ENCODE data around the gene PELI2. TPM values are rescaled to one million over a fixed set of nuclear protein-coding genes. Genes with fewer than 3 reads are reported as not detected.
A peak's percentile ranks its signal among the peaks of the same experiment; 100 is the strongest.

Gene PELI2
- total RNA-seq, 1 donor from 2014 or later: 32.2 TPM

DNA sequence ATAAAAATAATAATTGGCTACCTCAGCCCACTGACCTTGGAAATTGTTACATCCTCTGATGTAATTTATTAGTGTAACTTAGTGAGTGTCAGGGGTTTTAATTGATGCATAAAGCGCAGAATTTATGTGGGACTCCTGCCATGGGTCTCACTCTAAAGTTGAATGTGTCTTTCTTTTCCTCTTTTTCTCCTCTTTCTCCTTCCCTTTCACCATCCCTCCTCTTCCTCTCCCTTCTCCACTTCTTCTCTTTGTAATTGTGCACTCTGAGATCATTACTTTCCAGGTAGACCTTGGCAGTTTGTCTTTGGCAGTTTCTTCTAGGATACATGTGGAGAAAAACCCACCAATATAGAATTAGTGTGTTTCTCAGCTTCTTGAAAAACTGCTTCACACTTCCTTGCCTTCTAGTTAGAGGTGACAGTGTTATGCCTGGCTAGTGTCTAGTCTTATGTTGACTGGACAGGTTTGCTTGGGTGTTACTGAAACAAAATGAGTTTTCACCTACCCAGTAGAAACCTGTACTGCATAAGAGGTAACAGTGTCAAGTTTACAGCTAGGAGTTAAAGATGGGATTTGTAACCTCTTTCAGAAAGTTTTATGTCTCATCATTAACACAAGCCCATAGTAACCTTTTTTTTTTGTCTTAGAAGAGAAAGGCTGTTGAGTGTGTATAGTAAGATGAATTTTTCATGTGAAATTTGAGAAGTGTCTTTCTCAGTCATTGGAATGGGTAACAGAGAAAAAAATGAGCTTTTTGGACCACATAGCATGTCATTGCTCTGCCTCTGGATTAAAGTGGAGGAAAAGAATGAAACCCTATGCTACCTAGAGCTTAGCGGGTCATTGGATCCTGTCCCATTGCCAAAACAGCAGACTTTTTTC is 18.6 kb downstream of the PELI2 start:
- no peak for DNase-seq (ENCODE audit: low spot score, unreplicated experiment)
- no peaks in the 10 kb centered on the region for H3K9me3 Mint-ChIP-seq (ENCODE audit: low read depth)
- TF ChIP-seq, protein P1, sequence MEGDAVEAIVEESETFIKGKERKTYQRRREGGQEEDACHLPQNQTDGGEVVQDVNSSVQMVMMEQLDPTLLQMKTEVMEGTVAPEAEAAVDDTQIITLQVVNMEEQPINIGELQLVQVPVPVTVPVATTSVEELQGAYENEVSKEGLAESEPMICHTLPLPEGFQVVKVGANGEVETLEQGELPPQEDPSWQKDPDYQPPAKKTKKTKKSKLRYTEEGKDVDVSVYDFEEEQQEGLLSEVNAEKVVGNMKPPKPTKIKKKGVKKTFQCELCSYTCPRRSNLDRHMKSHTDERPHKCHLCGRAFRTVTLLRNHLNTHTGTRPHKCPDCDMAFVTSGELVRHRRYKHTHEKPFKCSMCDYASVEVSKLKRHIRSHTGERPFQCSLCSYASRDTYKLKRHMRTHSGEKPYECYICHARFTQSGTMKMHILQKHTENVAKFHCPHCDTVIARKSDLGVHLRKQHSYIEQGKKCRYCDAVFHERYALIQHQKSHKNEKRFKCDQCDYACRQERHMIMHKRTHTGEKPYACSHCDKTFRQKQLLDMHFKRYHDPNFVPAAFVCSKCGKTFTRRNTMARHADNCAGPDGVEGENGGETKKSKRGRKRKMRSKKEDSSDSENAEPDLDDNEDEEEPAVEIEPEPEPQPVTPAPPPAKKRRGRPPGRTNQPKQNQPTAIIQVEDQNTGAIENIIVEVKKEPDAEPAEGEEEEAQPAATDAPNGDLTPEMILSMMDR (IDR thresholded peaks at IDR 0.05; ENCODE audit: unreplicated experiment): no peak
- H3K4me3 Mint-ChIP-seq (ENCODE audit: low read depth): no peak overlapping the region
- peaks cover 36% of the 10 kb centered on the region for H3K4me1 Mint-ChIP-seq (ENCODE audit: low read depth)
- H3K27me3 Mint-ChIP-seq: no peaks in the 10 kb centered on the region
- no peak overlapping the region for H3K27ac Mint-ChIP-seq
- H3K36me3 Mint-ChIP-seq (ENCODE audit: insufficient read depth): no peaks in the 10 kb centered on the region

DNA sequence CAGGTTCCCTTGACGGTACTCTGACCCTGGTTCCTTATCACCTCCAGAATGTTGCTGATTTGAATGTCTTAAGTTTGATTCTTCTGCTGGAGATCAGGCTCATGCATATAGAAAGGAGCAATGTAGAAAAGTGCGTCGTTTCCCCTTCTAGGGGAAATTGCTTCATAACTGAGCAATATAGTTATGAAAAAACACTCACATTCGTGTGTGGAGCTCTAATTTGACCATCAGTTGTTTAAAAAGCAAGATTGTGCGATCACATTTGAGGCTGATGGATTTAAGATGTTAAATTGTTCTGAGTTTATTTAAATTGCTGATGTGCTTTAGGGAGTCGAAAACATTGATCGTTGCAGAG is 19.2 kb downstream of the PELI2 start:
- H3K9me3 Mint-ChIP-seq (ENCODE audit: low read depth): no peaks in the 10 kb centered on the region
- H3K4me3 Mint-ChIP-seq (ENCODE audit: low read depth): no peak overlapping the region
- no peaks in the 10 kb centered on the region for H3K36me3 Mint-ChIP-seq (ENCODE audit: insufficient read depth)
- no peak overlapping the region for H3K27ac Mint-ChIP-seq
- TF ChIP-seq, protein P1 (IDR thresholded peaks at IDR 0.05; ENCODE audit: unreplicated experiment): no peak
- peaks cover 32% of the 10 kb centered on the region for H3K4me1 Mint-ChIP-seq (ENCODE audit: low read depth)
- H3K27me3 Mint-ChIP-seq: no peaks in the 10 kb centered on the region
- DNase-seq (ENCODE audit: low spot score, unreplicated experiment): no peak

DNA sequence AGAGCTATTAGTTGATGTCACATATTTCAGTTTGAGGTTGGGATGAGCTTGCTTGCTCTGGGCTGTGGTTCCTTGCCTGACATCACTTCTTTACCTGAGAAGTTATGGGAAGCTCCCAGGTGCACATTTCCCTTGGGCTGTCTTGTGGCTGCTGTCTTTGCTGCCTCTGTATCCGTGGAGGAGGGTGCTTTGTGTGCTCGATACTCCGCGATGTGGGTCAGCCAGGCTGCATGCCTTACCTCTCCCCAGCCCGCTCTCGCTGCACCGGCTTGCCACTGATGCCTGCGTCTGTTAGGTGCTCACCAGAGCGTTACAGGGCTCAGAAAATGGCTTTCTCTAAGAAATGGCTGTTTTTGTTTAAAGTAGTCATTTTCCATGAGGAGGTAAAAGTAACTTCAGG is 19.6 kb downstream of the PELI2 start:
- H3K36me3 Mint-ChIP-seq (ENCODE audit: insufficient read depth): no peaks in the 10 kb centered on the region
- no peaks in the 10 kb centered on the region for H3K27me3 Mint-ChIP-seq
- TF ChIP-seq, protein P1 (IDR thresholded peaks at IDR 0.05; ENCODE audit: unreplicated experiment): no peak
- no peak for DNase-seq (ENCODE audit: low spot score, unreplicated experiment)
- H3K27ac Mint-ChIP-seq: no peak overlapping the region
- peaks cover 29% of the 10 kb centered on the region for H3K4me1 Mint-ChIP-seq (ENCODE audit: low read depth)
- no peak overlapping the region for H3K4me3 Mint-ChIP-seq (ENCODE audit: low read depth)
- no peaks in the 10 kb centered on the region for H3K9me3 Mint-ChIP-seq (ENCODE audit: low read depth)

GRCh38 chr14:56138928-56139327 is 20.7 kb downstream of the PELI2 start:
- TF ChIP-seq, protein P1 (IDR thresholded peaks at IDR 0.05; ENCODE audit: unreplicated experiment): no peak
- Mint-ChIP-seq H3K9me3 (ENCODE audit: low read depth) (no peaks in the 10 kb centered on the region), H3K4me1 (ENCODE audit: low read depth) (peaks cover 24% of the 10 kb centered on the region), H3K4me3 (ENCODE audit: low read depth) (no peak overlapping the region), H3K27me3 (no peaks in the 10 kb centered on the region), H3K36me3 (ENCODE audit: insufficient read depth) (no peaks in the 10 kb centered on the region), H3K27ac (peak overlapping the region; percentile 63)
- DNase-seq (ENCODE audit: low spot score, unreplicated experiment): no peak

DNA sequence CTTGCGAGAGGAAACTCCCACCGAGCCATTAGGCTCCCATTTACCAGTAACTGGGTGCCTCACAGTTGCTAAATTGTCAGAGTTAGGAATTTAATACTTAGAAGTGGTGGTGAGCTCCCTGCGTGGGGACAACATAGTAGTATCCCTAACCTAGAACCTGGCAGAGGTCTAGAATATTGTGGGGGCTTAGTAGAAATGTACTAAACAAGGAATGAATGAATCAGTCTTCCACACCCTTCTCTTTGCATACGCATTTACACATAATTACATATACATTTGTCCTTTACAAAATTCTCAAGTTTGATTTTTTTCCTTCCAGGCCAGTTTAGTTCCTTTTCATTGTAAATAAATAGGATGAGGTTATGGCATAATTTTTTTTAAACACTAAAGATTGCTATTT is 24.1 kb downstream of the PELI2 start:
- TF ChIP-seq, protein P1 (IDR thresholded peaks at IDR 0.05; ENCODE audit: unreplicated experiment): no peak
- H3K36me3 Mint-ChIP-seq (ENCODE audit: insufficient read depth): no peaks in the 10 kb centered on the region
- no peaks in the 10 kb centered on the region for H3K9me3 Mint-ChIP-seq (ENCODE audit: low read depth)
- no peak for DNase-seq (ENCODE audit: low spot score, unreplicated experiment)
- no peaks in the 10 kb centered on the region for H3K27me3 Mint-ChIP-seq
- no peak overlapping the region for H3K27ac Mint-ChIP-seq
- H3K4me1 Mint-ChIP-seq (ENCODE audit: low read depth): peaks cover 16% of the 10 kb centered on the region
- no peak overlapping the region for H3K4me3 Mint-ChIP-seq (ENCODE audit: low read depth)
